ENCODE data around the gene ARHGAP4.

Gene ARHGAP4

GRCh38 chrX:153934148-153934761, 8.2 kb upstream of the ARHGAP4 start:
- TF ChIP-seq CEBPB (IDR thresholded peaks at IDR 0.05) = no peak
- TF ChIP-seq TAF1 (IDR thresholded peaks at IDR 0.05; ENCODE audit: low read depth) = no peak

DNA sequence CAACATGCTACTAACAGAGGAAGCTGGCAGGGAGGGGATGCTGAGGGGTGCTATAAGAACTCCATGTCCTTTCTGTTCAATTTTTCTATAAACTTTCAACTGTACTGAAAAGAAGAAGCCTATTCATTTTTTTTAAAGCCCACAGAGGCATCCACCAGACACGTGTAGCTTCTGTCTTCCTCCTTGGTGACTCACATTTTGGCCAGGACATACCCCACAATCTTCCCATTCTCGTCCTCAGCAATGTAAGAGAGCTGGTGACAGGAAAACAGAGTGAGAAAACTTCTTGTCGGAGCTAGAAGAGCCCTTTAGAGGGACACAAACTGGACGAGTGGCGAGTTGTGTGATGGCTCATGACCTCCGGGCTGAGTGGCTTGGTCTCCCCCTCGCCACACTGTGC, 7.7 kb upstream of the ARHGAP4 start:
- TF ChIP-seq TCF12 (IDR thresholded peaks at IDR 0.05; ENCODE audit: low read depth) (no peak), TEAD4 (IDR thresholded peaks at IDR 0.05) (no peak), EP300 (IDR thresholded peaks at IDR 0.05; ENCODE audit: borderline replicate concordance) (no peak), ZBTB7A (IDR thresholded peaks at IDR 0.05; ENCODE audit: low read depth) (no peak)
- TF ChIP-seq, protein P1, sequence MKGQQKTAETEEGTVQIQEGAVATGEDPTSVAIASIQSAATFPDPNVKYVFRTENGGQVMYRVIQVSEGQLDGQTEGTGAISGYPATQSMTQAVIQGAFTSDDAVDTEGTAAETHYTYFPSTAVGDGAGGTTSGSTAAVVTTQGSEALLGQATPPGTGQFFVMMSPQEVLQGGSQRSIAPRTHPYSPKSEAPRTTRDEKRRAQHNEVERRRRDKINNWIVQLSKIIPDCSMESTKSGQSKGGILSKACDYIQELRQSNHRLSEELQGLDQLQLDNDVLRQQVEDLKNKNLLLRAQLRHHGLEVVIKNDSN (IDR thresholded peaks at IDR 0.05) = no peak

DNA sequence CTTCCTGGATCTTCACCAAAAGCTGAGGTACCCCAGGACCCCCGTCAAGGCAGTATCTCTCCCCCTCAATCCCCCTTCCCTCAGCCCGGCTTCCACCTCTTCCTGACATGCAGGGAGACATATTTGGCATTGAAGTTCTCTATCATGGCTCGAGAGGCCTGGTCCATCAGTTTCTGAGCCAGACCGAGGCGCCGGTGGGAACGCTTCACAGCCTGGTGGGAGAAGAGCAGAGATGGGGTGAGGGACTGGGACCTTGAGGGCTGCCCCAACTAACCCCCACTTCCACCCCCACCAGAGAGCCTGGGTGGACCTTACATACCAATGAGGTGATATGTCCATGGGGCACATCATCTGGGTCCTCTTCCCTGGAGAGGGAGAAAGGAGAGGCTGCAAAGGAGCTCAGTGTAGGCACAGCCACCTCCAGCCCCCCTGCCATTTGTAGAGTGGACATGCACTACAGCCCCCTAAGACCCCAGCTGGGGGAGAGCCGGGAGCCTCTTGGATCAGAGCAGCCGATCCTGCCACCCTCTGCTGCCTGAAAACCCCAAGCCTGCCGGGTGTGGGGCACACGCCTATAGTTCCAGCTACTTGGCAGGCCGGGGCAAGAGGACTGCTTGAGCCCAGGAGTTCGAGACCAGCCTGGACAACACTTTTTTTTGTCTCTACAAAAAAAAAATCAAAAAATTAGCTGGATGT, 6.3 kb upstream of the ARHGAP4 start:
- TF ChIP-seq TAF1 (IDR thresholded peaks at IDR 0.05; ENCODE audit: low read depth) = no peak
- TF ChIP-seq YY1 (IDR thresholded peaks at IDR 0.05; ENCODE audit: low read depth) = no peak
- no peak for TF ChIP-seq CREB1 (IDR thresholded peaks at IDR 0.05; ENCODE audit: low read depth)
- no peak for TF ChIP-seq ZBTB7A (IDR thresholded peaks at IDR 0.05; ENCODE audit: low read depth)
- TF ChIP-seq RAD21 (IDR thresholded peaks at IDR 0.05; ENCODE audit: low read depth) = no peak
- TF ChIP-seq, protein P1 (IDR thresholded peaks at IDR 0.05) = no peak

GRCh38 chrX:153931748-153932147, 5.7 kb upstream of the ARHGAP4 start:
- TF ChIP-seq TCF12 (IDR thresholded peaks at IDR 0.05; ENCODE audit: low read depth) = no peak
- no peak for TF ChIP-seq TAF1 (IDR thresholded peaks at IDR 0.05; ENCODE audit: low read depth)

GRCh38 chrX:153931151-153931550, 5.1 kb upstream of the ARHGAP4 start:
- TF ChIP-seq CREB1 (IDR thresholded peaks at IDR 0.05; ENCODE audit: low read depth) = no peak

GRCh38 chrX:153930011-153930910, 4.2 kb upstream of the ARHGAP4 start:
- no peak for TF ChIP-seq FOXM1 (IDR thresholded peaks at IDR 0.05; ENCODE audit: borderline replicate concordance, low read depth)
- TF ChIP-seq ZBTB7A (IDR thresholded peaks at IDR 0.05; ENCODE audit: low read depth) = no peak
- TF ChIP-seq RAD21 (IDR thresholded peaks at IDR 0.05; ENCODE audit: low read depth) = no peak

DNA sequence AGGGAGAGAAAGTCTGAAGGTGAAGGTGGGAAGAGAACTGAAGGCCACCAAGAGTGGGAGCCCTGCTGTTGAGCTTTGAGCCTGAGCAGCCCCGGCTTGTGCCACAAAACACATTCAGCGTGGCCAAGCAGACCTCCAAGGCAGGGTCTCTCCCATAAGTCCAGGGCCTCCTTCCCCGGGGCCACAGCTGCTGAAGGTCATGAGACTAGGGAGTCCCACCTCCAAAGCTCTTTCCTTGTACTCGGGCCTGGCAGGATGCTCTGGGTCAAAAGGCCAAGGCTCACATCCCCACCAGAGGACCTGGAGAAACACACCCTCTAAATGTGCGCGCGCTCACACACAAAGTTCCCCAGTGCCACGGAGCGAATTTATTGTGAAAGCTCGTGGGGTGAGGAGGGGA, 3.5 kb upstream of the ARHGAP4 start:
- TF ChIP-seq RAD21 (IDR thresholded peaks at IDR 0.05; ENCODE audit: low read depth) (no peak), NFIC (IDR thresholded peaks at IDR 0.05) (no peak), TAF1 (IDR thresholded peaks at IDR 0.05; ENCODE audit: low read depth) (no peak), ZBTB7A (IDR thresholded peaks at IDR 0.05; ENCODE audit: low read depth) (no peak), CREB1 (IDR thresholded peaks at IDR 0.05; ENCODE audit: low read depth) (no peak)
- TF ChIP-seq, protein P1 (IDR thresholded peaks at IDR 0.05) = no peak

GRCh38 chrX:153928846-153929245, 2.8 kb upstream of the ARHGAP4 start:
- TF ChIP-seq MAX (IDR thresholded peaks at IDR 0.05) (no peak), TCF12 (IDR thresholded peaks at IDR 0.05; ENCODE audit: low read depth) (no peak), EP300 (IDR thresholded peaks at IDR 0.05; ENCODE audit: borderline replicate concordance) (no peak)

- TF ChIP-seq TCF12 (IDR thresholded peaks at IDR 0.05; ENCODE audit: low read depth) (peak; percentile 46), ZBTB7A (IDR thresholded peaks at IDR 0.05; ENCODE audit: low read depth) (no peak), RAD21 (IDR thresholded peaks at IDR 0.05; ENCODE audit: low read depth) (peak; percentile 8; the same call in 1 of the 2 replicates), CREB1 (IDR thresholded peaks at IDR 0.05; ENCODE audit: low read depth) (no peak), NFIC (IDR thresholded peaks at IDR 0.05) (no peak), TEAD4 (IDR thresholded peaks at IDR 0.05) (no peak), EGR1 (IDR thresholded peaks at IDR 0.05) (no peak), REST (IDR thresholded peaks at IDR 0.05; ENCODE audit: low read depth) (no peak), EP300 (IDR thresholded peaks at IDR 0.05; ENCODE audit: borderline replicate concordance) (peak; percentile 18; the same call in 1 of the 2 replicates), MAX (IDR thresholded peaks at IDR 0.05) (peak; percentile 60; the same call in 1 of the 2 replicates), FOXM1 (IDR thresholded peaks at IDR 0.05; ENCODE audit: borderline replicate concordance, low read depth) (no peak), YY1 (IDR thresholded peaks at IDR 0.05; ENCODE audit: low read depth) (no peak), CEBPB (IDR thresholded peaks at IDR 0.05) (no peak), TAF1 (IDR thresholded peaks at IDR 0.05; ENCODE audit: low read depth) (no peak)
- TF ChIP-seq, protein P1 (IDR thresholded peaks at IDR 0.05) = peak; percentile 94
Observed at GRCh38 chrX:153927922-153928760, 2.1 kb upstream of the ARHGAP4 start.
